ENCODE results near the gene CCNB2.
"Not testable (repeated sequence)": the region's sequence is repeated elsewhere in the genome, so short reads cannot be mapped to it uniquely, and the experiment has no call there.

CCNB2 gene

DNA sequence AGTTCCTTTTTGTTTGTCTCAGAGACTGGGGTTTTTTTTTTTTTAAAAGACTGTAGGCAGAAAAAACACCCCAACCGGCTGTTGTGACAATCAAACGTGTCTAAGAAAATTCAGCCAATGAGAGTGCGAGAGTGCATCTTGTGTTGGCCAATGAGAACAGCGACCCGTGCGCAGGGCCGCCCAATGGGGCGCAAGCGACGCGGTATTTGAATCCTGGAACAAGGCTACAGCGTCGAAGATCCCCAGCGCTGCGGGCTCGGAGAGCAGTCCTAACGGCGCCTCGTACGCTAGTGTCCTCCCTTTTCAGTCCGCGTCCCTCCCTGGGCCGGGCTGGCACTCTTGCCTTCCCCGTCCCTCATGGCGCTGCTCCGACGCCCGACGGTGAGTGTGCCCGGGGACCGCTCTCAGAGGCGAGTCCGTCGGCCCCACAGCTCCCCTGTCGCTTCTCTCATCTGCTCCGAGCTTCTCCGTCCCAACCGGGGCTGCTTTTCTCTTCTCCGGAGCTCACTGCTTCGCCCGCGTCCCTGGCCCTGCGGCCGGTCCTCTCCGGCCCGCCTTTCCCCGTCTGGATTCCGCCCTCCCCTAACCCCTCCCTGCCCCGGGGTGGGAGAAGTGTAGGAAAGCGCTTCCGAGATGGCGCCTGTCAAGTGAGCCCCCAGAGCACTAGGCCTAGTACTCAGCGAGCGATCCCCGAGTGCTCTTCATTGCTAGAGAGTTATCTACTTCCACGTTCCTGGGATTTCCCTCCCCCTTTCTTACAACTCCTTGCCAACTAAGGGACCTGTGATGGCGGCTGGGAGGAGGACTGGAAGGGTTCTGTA, at the start of gene CCNB2:
Gene CCNB2 (plus strand): TSS at position 235 of the 821 bp plus-strand sequence. CDS start 123 bp downstream, at position 358.
- peak; percentile 96 for DNase-seq (ENCODE audit: low read depth)

DNA sequence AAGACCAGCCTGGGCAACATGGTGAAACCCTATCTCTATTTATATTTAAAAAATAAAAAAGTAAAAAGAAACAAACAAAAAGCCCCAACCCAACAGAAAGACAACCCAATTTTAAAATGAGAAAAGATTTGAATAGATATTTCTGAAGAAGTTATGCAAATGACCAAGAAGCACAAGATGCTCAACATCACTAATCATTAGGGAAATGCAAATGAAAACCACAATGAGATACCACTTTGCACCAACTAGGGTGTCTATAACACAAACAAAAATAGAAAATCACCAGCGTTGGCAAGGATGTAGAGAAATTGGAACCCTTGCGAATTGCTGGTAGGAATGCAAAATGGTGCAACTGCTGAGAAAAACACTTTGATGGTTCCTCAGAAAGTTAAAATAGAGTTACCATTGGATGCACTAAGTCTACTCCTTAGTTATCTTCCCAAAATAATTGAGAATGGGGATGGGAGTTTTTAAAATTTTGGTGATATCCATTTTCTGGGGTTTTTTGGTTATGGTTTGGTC, 45.8 kb upstream of the CCNB2 start:
- DNase-seq (ENCODE audit: low read depth) = no peak

DNA sequence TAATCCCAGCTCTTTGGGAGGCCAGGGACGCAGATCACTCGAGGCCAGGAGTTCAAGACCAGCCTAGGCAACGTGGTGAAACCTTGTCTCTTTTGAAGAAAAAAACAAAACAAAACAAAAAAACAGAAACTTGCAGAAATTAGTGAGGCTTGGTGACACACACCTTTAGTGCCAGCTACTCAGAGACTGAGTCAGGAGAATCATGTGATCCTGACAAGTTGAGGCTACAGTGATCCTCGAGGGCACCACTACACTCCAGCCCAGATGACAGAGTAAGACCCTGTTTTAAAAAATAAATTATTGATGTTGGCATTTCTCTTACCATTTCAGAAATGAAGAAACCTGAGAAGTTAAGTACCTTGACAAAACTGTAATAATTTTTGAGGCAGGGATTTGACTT, 44.6 kb upstream of the CCNB2 start:
- no peak for DNase-seq (ENCODE audit: low read depth)

DNA sequence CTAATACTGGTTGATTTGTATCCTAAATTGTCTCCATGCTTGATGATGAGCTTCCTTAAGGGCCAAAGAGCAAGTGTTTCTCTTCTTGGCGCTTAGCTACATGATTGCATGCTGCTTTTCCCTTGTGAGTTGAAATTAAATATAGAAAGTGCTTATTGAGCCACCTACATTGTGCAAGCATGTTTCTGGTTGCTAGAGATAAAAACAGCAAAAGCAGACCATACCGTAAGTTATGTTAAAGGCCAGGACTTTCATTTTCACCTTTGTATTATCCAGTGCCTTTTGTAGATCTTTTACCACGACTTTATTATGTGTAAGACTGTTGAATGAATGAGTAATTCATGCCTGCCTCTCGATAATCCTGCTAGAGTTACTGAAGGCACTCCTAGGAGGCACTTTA, 41.9 kb upstream of the CCNB2 start:
- no peak for DNase-seq (ENCODE audit: low read depth)

DNA sequence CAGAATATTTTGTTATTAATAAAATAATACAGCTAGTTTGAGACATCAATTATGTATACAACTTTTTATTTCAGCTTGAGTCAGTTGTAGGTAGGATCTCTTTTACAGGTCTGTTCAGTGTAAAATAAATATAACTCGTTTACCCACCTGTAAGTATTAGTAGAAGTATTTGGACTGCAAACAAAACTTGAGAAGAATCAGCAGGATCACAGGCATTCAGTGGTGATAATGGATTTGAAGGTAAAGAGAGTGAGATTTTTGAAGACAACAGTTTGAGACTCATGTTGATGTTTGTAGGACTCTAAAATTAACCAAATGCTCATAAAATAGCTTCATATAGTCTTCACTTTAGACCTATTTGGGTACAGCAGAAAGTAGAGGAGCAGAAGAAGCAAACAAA, 35.5 kb upstream of the CCNB2 start:
- no peak for DNase-seq (ENCODE audit: low read depth)

DNA sequence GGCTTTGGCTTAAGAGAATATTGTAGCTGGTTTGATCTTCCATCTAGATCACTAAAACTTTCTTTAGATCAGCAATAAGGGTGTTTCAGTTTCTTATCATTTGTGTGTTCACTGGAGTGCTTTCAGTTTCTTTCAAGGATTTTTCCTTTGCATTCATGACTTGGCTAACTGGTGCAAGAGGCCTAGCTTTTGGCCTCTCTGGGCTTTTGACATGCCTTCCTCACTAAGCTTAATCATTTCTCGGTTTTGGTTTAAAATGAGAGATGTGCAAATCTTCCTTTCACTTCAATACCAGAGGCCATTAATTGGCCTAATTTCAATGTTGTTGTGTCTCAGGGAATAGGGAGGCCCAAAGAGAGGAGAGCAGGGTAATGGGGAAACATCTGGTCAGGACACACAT, 30.3 kb upstream of the CCNB2 start:
- DNase-seq (ENCODE audit: low read depth) = no peak

DNA sequence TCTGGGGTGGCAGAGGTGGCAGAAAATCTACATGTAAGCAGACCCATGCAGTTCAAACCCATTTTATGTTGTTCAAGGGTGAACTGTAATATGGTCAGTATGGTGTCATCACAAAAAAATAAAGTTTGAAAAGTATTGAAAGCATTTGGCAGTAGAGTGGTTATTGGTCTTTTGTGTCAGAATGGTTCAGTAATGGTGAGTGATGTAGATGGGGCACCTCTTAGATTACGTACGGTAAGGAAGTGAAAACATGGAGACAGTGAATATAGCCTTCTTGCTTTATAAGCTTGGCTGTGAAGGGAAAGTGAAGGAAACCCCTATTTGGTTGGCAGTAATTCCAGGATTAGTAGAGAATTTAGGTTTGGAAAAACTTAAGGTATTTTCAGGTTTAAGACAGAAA, 17.2 kb upstream of the CCNB2 start:
- no peak for DNase-seq (ENCODE audit: low read depth)

DNA sequence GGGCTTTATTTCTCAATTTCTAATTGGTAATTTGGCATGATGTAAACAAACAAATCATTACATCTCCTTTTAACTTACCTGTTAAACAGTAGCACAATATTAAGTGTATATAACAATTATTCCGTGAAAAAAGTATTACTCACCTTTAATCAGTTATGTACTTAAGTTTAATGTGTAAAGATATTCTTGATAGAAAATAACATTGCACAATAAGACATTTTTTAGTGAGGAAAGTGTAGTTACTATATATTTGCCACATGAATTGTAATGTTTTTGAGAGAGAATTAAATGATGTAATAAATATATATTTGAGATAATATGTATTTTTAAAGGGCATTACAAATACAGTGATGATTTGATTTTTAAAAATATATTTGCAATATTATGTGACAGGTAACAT, 10.9 kb upstream of the CCNB2 start:
- DNase-seq (ENCODE audit: low read depth) = no peak

DNA sequence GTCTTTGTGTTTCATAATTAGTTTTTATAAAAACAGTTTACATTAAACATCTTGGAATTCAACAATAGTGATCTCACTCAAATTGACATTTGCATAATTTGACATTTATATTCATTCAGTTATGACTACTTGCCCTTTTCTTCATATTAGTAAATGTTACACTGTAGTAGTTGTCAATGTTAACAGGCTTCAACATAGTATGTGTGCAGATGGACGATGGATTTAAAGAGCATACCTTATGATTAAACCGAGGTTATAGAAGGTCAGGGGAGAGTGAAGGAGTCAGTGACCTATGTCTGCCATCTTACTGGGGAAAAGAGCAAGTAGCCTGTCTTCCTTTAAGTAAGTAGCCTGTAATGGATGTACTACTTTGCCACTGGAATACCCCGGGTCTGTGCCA, 8.5 kb upstream of the CCNB2 start:
- no peak for DNase-seq (ENCODE audit: low read depth)

DNA sequence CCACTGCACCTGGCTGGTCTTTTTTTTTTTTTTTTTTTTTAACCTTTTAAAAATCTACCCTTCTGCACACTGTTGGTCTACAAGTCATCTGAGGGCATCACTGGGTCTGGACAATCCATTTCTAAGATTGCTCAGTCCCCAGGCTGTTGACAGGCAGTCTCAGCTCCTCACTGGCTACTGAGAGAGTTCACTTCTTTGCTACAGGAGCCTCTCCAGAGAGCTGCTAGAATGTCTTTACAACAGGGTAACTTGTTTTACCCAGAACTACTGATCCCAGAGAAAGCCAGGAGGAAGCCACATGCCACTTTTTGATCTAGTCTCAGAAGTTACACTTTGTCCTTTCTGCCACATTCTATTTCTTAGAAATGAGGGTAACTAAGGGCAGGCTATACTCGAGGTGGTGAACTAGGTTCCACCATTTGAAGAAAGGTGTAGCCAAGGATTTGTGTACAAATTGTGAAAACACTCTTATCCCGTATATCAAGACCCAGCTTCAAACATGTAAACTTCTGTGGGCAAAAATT, 5.7 kb upstream of the CCNB2 start:
- no peak for DNase-seq (ENCODE audit: low read depth)

DNA sequence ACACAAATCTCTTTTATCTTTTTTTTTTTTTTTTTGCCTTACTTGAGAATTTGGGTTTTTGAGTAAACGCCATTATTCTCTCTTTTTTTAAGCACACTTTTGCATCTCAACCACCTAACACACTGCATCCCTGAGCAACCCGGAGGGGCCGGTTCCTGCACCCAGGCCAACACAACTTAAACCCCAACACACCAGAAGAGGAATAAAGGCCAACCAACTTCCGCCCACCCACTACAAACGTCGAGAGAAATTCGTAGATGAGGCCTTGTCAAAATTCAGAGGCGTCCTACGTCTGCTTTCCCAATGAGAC, 389 bp upstream of the CCNB2 start:
- no peak for DNase-seq (ENCODE audit: low read depth)

DNA sequence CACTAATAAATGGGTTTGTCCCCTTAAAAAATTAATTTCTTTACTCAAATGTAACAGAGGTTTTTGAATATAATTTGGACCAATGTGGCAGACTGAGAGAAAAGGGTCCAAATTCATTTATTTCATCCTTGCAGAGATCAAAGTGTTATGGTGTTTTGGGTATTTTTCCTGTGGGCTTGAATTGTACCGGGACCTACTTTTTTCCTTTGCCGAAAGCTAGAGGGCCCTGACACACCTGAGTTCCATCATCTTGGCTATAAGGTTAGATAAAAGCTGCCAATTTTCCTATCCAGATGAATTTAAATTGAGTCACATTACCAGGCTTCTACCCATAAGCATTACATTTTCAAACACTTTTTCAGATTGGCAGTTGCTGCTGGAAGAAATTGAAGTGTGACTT, 908 bp downstream of the CCNB2 start:
- peak; percentile 7 for DNase-seq (ENCODE audit: low read depth)

DNA sequence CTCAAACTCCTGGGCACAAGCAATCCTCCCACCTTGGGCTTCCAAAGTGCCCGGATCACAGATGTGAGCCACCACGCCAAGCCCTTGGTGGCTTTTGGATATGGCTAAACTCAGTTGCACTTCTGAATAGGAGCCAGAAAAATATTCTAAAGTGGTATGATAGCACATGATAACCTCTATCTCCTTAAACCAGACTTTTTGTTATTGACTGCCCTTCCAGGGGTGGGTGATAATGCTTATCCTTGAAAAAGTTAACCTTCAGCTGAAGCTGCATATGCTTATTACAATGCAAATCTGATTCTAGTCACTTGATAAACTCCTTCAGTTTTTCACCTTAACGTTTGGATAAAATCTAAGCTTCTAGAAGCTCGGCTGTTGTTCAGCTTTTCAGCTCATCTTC, 6.3 kb downstream of the CCNB2 start:
- DNase-seq (ENCODE audit: low read depth) = no peak

DNA sequence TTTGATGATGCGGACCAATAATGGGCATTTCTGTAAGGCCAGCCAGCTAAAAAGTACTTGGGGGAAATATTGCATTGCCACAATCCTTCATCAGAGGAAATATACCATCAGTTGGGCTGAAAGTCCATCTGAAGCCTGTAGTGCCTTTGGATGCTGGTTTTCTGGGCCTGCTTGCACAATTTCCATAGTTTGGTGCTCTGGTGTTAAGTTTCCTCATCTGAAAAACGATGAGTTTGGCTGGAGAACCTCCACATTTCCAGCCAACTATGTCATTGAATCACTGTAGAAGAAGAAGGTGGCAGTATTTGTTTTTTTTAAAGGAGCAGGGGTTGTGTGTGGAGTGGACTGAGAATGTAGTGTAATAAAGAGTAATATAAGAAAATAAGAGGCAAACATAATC, 10.1 kb downstream of the CCNB2 start:
- no peak for DNase-seq (ENCODE audit: low read depth)

DNA sequence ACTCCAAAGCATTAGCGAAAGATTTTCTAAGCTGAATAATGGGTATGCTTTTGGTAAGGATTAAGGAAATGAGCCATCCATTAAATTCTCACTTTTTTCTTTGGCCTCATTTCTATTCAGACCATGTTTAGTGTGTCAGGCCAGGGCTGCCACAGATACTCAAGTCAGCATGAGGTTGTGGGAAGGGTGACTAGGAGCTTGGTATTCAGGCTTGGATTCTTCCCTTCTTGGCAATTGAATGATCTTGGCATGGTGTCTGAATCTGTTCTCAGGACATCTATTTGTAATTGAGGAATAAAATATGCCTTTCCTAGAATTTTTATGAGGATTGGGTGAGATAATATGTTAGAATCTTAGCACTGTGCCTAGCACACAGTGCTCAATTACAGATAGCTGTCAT, 11.2 kb downstream of the CCNB2 start:
- DNase-seq (ENCODE audit: low read depth) = no peak

DNA sequence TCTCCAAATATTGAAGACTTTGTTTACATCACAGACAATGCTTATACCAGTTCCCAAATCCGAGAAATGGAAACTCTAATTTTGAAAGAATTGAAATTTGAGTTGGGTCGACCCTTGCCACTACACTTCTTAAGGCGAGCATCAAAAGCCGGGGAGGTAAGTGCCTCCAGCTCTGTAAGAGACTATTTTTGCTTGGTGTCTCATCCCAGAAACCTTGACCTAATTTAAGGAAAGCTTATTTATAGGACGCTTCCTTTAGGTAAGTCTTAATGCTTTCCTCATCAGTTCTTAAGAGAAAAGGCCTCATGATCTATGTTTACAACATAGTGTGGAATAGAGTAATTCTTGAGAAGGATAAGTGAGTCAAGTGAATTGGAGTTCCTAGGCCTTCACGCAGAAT, 11.8 kb downstream of the CCNB2 start:
- no peak for DNase-seq (ENCODE audit: low read depth)

DNA sequence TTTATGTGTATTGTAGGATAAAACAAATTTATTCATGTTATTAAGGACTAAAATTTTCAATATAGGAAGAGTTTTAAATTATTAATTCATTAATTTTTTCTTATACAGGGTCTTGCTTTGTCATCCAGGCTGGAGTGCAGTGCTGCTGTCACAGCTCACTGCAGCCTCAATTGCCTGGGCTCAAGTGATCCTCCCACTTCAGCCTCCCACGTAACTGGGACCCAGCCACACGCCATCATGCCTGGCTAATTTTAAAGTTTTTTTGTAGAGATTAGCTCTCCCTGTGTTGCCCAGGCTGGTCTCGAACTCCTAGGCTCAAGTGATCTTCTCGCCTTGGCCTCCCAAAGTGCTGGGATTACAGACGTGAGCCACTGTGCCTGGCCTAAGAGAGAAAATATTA, 14.7 kb downstream of the CCNB2 start:
- DNase-seq (ENCODE audit: low read depth) = no peak

DNA sequence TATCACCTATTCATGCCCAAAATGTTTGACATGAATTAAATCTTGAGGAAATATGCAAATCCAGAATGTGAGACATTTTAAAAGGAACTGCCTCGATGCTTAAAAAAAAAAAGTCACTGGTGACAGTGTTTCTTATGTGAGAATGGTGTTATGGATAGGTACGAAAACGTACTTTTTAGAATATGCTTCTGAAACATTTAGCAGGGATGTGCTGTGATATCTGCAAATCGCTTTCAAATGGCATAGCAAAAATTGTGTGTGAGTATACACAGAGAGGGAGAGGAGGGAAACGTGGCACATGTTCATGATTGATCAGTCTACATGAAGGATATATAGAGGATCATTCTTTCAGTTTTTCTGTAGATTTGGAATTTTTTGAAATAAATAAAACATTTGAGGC, 16.0 kb downstream of the CCNB2 start:
- DNase-seq (ENCODE audit: low read depth) = no peak

DNA sequence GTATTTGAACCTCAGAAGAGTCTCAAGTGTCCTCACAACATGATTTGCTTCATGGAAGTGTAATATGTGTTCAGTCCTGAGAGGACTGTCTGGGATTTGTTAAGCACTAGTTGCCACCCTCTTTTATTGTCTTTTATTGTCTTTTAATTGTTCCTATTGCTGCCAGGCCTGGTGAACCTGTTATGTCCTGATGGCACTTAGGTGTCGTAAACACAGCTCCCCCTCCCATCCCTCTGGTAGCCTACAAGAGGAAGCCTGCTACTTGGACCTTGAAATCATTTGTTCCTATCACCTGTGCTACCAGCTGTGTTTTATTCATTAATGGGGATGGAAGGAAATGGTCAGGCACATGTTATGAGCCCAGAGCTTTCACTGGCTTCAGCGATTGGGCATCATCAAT, 19.3 kb downstream of the CCNB2 start:
- DNase-seq (ENCODE audit: low read depth) = no peak

DNA sequence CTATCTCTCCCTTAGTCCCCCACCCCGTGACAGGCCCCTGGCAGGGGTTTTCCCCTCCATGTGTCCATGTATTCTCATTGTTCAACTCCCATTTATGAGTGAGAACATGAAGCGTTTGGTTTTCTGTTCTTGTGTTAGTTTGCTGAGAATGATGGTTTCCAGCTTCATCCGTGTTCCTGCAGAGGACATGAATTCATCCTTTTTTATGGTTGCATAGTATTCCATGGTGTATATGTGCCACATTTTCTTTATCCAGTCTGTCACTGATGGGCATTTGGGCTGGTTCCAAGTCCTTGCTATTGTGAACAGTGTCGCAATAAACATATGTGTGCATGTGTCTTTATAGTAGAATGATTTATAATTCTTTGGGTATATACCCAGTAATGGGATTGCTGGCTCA, 20.7 kb downstream of the CCNB2 start:
- DNase-seq (ENCODE audit: low read depth) = not testable (repeated sequence)

DNA sequence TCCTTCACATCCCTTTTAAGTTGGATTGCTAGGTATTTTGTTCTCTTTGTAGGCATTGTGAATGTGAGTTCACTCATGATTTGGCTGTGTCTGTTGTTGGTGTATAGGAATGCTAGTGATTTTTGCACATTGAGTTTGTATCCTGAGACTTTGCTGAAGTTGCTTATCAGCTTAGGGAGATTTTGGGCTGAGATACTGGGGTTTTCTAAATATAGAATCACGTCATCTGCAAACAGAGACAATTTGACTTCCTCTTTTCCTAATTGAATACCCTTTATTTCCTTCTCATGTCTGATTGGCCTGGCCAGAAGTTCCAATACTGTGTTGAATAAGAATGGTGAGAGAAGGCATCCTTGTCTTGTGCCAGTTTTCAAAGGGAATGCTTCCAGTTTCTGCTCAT, 22.3 kb downstream of the CCNB2 start:
- not testable (repeated sequence) for DNase-seq (ENCODE audit: low read depth)

DNA sequence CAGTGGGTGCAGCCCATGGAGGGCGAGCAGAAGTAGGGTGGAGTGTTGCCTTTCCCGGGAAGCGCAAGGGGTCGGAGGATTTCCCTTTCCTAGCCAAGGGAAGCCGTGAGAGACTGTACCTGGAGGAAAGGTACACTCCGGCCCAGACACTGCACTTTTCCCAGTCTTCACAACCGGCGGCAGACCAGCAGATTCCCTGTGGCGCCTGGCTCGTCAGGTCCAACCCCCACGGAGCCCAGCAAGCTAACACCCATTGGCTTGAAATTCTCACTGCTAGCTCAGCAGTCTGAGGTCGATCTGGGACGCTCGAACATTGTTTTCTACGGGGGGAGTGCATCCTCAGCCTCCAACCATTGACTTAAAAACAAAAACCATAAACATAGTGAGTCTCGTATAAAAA, 26.5 kb downstream of the CCNB2 start:
- no peak for DNase-seq (ENCODE audit: low read depth)

DNA sequence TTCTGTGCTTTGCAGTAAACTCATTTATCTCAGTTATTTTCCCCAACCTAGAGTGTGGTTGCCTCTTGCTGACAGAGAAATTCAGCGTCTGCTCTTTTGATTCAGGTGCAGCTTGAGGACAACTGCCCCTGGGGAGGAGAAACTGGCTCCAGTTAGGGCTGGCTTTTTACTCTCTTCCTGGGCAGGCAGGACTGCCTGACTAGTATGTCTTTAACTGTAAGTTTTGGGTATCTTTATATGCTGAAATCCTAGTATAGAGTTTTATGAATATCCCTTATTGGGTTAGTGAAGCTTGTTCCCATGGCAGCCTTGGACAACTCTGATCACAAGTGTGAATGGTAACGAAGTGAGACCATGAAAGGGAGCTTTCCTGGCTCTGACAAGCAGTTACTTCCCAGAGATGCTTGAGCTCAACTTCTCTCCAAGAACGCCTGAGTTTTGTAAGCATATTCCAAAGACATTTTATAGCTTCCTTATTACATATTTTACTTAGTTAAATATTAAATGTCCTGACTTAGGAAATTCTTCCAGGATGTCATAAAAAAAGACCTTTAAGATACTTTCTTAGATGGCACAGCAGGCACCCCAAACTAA, 27.1 kb downstream of the CCNB2 start:
- no peak for DNase-seq (ENCODE audit: low read depth)

Data from ELR (cell line).